Measurements from ENCODE around the gene STBD1.

STBD1 gene

DNA sequence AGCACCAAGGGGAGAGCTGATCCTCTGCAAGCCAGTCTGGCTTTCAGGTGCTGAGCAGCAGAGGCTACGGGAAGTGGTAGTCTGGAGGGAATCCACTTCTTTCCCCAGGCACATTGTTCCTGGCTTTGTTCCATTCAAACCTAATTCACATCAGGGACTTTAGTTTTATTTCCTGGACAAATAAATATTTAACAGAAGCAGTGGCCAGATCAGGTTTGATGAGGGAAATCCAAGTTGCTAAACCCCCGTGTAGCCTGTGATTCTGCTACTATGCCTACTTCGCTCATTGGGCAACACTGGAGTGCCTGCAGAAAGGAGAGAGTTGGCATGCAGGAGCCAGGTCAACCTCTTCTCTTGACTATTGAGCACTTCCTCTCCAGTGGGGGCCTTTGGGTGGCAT, 13.8 kb upstream of the STBD1 start:
- TF ChIP-seq MYC (IDR thresholded peaks at IDR 0.05; ENCODE audit: low read depth, low read length) (no peak), POLR2A (IDR thresholded peaks at IDR 0.05; ENCODE audit: extremely low read depth, insufficient read length) (no peak)
- TF ChIP-seq, protein P1, sequence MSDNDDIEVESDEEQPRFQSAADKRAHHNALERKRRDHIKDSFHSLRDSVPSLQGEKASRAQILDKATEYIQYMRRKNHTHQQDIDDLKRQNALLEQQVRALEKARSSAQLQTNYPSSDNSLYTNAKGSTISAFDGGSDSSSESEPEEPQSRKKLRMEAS (IDR thresholded peaks at IDR 0.05; ENCODE audit: low read depth, low read length): no peak
- TF ChIP-seq, protein P2, sequence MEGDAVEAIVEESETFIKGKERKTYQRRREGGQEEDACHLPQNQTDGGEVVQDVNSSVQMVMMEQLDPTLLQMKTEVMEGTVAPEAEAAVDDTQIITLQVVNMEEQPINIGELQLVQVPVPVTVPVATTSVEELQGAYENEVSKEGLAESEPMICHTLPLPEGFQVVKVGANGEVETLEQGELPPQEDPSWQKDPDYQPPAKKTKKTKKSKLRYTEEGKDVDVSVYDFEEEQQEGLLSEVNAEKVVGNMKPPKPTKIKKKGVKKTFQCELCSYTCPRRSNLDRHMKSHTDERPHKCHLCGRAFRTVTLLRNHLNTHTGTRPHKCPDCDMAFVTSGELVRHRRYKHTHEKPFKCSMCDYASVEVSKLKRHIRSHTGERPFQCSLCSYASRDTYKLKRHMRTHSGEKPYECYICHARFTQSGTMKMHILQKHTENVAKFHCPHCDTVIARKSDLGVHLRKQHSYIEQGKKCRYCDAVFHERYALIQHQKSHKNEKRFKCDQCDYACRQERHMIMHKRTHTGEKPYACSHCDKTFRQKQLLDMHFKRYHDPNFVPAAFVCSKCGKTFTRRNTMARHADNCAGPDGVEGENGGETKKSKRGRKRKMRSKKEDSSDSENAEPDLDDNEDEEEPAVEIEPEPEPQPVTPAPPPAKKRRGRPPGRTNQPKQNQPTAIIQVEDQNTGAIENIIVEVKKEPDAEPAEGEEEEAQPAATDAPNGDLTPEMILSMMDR (IDR thresholded peaks at IDR 0.05; ENCODE audit: low read depth, low read length): no peak
- no peak for DNase-seq (ENCODE audit: low read depth)

DNA sequence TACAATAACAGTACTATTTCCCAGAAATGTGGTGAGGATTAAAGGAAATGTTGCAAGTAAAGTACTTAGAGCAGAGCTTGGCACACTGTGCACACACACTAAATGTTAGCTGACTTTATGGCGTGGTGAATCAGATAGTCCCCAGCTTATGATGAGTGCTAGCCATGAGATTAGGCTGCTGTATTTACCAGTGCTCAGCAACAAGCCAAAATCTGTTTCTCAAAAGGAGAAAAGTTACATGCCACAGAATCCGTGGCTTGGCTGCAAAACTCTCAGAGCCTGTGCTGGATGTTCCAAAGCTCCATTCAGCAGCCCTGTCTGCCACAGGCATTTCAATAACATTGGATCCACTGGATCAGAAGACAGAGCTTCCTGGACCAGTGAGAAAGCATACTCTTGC, 12.8 kb upstream of the STBD1 start:
- TF ChIP-seq, protein P1 (IDR thresholded peaks at IDR 0.05; ENCODE audit: low read depth, low read length): no peak
- TF ChIP-seq, protein P2 (IDR thresholded peaks at IDR 0.05; ENCODE audit: low read depth, low read length): no peak
- TF ChIP-seq POLR2A (IDR thresholded peaks at IDR 0.05; ENCODE audit: extremely low read depth, insufficient read length) (no peak), MYC (IDR thresholded peaks at IDR 0.05; ENCODE audit: low read depth, low read length) (no peak)
- no peak for DNase-seq (ENCODE audit: low read depth)

More for the DNA sequence above, 13.8 kb upstream of the STBD1 start:
- H3K4me3 ChIP-seq (ENCODE audit: low read depth, low read length): no peak overlapping the region

DNA sequence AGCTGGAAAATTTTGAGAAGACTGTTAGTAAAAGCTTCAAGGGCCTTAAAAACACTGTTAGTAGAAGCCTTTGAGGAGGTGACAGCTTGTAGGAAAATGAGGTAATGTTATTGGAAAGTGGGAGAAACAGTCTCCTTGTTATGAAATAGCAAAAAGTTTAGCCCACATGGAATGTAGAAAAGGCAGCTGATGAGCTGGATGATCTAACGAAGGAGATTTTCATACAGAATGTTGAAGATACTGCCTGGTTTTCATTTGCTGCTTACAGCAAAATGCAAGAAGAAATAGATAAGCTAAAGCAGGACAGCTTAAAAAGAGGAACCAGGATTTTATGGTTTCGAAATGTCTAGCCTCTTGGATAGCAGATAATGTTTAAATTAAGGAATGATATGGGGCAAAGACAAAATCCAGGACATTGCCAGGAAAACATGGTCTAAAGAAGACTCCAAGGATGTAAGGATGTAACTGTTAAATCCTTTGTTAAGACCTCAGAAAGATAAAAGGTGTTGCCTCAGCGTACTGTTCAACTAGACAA, 10.2 kb upstream of the STBD1 start:
- H3K4me3 ChIP-seq (ENCODE audit: low read depth, low read length): no peak overlapping the region
- TF ChIP-seq, protein P1 (IDR thresholded peaks at IDR 0.05; ENCODE audit: low read depth, low read length): no peak
- TF ChIP-seq, protein P2 (IDR thresholded peaks at IDR 0.05; ENCODE audit: low read depth, low read length): no peak
- TF ChIP-seq MYC (IDR thresholded peaks at IDR 0.05; ENCODE audit: low read depth, low read length) (no peak), POLR2A (IDR thresholded peaks at IDR 0.05; ENCODE audit: extremely low read depth, insufficient read length) (no peak)
- DNase-seq (ENCODE audit: low read depth): peak; percentile 48

More for the DNA sequence above, 12.8 kb upstream of the STBD1 start:
- no peak overlapping the region for H3K4me3 ChIP-seq (ENCODE audit: low read depth, low read length)

DNA sequence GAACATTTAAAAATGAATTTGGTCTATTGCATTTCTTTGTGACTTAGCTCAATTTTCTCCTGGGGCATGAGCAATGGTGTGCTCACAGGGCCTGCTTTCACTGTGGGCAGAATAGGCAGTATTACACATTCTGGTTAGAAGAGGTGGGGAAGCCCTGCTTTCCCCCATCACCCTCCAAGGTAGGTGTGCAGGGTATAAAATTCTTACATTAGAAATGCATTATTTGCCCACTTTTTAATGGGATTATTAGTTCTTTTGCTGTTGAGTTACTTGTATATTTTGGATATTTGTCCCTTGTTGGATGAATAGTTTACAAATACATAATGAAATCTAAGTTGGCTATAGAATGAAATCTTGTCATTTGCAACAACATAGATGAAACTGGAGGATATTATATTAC, 8.3 kb upstream of the STBD1 start:
- no peak overlapping the region for H3K4me3 ChIP-seq (ENCODE audit: low read depth, low read length)
- TF ChIP-seq, protein P1 (IDR thresholded peaks at IDR 0.05; ENCODE audit: low read depth, low read length): no peak
- no peak for TF ChIP-seq MYC (IDR thresholded peaks at IDR 0.05; ENCODE audit: low read depth, low read length)
- TF ChIP-seq, protein P2 (IDR thresholded peaks at IDR 0.05; ENCODE audit: low read depth, low read length): no peak
- DNase-seq (ENCODE audit: low read depth): no peak

DNA sequence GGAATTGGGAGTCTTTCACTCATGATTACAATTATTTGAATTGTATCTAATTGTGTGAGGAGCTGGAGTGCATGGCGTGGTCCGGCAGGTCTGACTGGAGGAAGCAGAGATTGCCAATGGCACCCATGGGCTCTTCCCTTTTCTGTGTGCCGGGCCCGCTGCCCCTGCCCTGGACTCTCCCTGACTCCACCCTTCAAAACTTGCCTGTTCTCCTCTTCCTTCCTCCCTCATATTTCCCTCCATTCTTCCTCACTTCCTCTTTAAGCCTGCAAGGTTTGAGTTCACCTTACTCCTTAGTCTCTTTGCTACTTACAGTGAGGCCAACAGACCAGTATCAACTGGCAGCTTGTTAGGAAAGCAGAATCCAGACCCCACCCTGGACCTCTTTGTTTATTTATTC, 6.5 kb upstream of the STBD1 start:
- H3K4me3 ChIP-seq (ENCODE audit: low read depth, low read length): no peak overlapping the region
- no peak for TF ChIP-seq MYC (IDR thresholded peaks at IDR 0.05; ENCODE audit: low read depth, low read length)
- TF ChIP-seq, protein P2 (IDR thresholded peaks at IDR 0.05; ENCODE audit: low read depth, low read length): no peak
- TF ChIP-seq, protein P1 (IDR thresholded peaks at IDR 0.05; ENCODE audit: low read depth, low read length): no peak
- no peak for TF ChIP-seq POLR2A (IDR thresholded peaks at IDR 0.05; ENCODE audit: extremely low read depth, insufficient read length)
- DNase-seq (ENCODE audit: low read depth): peak; percentile 40

All from NB4 (cell line).